Fibroblast of mammary gland (primary cell): Measurements from ENCODE around the gene MRE11.

Experiments used
- DNase-seq: peaks from one replicate; pipeline ENCODE4 v3.0.0-alpha.2; 2010; ENCODE audit warnings: low read depth
- H3K4me3 ChIP-seq: 2 replicates; pipeline ENCODE4 v1.5.1; 2011; ENCODE audit warnings: low read depth, mild to moderate bottlenecking, low read length, moderate library complexity; ENCODE audit not compliant: control insufficient read depth
- CTCF ChIP-seq: conservative IDR thresholded peaks from 2 replicates; pipeline ENCODE4 v1.5.1; 2011; ENCODE audit warnings: low read depth, low read length, inconsistent platforms; ENCODE audit not compliant: control insufficient read depth, insufficient read depth

The MRE11 gene

GRCh38 chr11:94445641-94446040, 48.0 kb downstream of the MRE11 start:
- no peak overlapping the region for H3K4me3 ChIP-seq
- TF ChIP-seq CTCF, result no peak
- no peak for DNase-seq

GRCh38 chr11:94433049-94433448, 60.6 kb downstream of the MRE11 start:
- TF ChIP-seq CTCF, result no peak
- no peak for DNase-seq
- no peak overlapping the region for H3K4me3 ChIP-seq

- DNase-seq, result peak; percentile 7
- no peak overlapping the region for H3K4me3 ChIP-seq
- no peak for TF ChIP-seq CTCF
These were observed 69.0 kb downstream of the MRE11 start for GRCh38 chr11:94424662-94425061.

GRCh38 chr11:94424011-94424410, 69.6 kb downstream of the MRE11 start:
- TF ChIP-seq CTCF, result no peak
- no peak for DNase-seq

GRCh38 chr11:94423507-94423906, 70.1 kb downstream of the MRE11 start:
- no peak overlapping the region for H3K4me3 ChIP-seq
- DNase-seq, result no peak
- no peak for TF ChIP-seq CTCF

More at GRCh38 chr11:94424011-94424410, 69.6 kb downstream of the MRE11 start:
- no peak overlapping the region for H3K4me3 ChIP-seq

- TF ChIP-seq CTCF, result no peak
- no peak for DNase-seq
- no peak overlapping the region for H3K4me3 ChIP-seq
These were observed 75.4 kb downstream of the MRE11 start for GRCh38 chr11:94418123-94418765.

- peak; percentile 54 for DNase-seq
- peak; percentile 63 for TF ChIP-seq CTCF
- H3K4me3 ChIP-seq, result no peak overlapping the region
These were observed 76.2 kb downstream of the MRE11 start for GRCh38 chr11:94417386-94417987.
